GM18858 (cell line): Measurements from ENCODE around the gene TAL1.

Experiments
- ATAC-seq: cut with Tn5 transposase; IDR thresholded peaks from one replicate; pipeline ENCODE4 v1.9.1; 2021; ENCODE audit not compliant: unreplicated experiment

Gene TAL1

DNA sequence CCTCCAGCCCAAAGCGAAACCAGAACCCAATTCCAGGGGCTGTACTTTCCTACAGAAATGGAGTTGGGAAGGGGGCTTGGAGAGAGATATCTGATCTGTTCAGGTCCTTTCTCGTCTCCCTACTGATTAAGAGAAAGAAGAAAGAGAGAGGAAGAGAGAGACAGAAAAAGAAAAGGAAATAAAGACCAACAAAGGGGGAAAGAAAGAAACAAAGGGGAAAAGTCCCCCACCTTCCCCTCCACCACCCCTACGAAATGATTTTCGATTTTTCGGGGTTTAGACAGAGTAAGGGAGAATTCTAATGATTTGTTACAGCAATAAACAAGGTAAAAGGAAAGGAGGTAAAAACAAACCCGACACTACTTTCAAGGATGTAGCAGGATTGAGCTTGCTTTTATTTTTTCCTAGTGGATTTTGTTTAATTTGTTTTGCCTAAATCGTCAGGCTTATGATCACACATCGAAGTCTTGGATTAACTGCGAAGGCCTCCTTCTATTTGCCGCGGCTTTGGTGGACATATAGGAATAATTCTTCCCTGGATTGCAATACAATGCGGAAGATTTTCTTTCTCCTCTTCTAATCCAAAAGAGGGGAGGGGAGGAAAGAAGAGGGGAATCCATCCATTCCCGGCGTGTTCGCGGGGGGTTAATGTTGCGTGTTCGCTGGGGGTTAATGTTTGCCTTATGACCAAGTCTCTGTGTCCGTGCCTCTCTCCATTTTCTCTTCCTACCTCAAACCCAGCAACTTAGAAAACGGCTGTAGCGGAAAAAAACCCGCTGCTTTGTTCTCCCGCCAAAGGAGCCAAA lies 1.9 kb downstream of the TAL1 start:
- ATAC-seq: no peak

DNA sequence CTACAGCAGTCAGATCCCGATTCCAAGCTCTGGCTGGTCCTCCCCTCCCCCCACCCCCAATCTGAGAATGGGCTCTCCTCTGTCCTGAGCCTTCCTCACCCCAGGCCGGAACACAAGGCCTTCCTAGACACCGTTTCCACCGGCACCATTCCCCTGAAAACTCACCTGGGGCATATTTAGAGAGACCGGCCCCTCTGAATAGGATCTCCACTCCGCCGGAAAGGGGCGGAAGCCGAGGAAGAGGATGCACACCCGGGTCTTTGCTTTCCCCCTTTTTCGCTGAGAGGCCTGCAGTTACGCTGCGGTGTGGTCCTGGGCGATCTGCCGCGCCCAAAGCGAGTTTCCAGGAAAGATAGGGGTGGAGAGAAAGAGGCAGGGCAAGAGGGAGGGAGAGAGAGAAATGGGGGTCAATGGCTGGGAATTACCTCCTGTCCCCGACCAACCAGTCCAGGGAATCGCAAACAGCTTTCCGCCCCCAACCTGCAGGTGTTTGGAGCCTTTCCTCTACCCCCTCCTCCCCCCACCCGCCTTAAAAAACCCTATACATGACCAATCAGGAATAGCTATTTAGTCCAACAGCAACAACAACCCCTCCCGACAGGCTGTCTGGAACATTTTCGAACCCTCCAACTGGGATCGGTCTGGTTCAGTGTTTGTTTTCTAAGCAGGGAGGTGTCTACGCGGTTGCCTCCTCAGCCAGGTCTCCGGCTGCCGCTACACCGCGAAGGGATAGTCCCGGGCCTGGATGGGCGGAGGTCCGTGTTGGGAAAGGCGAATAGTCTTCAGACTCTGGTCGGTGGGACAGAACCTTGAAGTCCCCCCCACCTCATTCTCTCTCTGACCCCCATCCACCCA lies 2.8 kb downstream of the TAL1 start:
- no peak for ATAC-seq

DNA sequence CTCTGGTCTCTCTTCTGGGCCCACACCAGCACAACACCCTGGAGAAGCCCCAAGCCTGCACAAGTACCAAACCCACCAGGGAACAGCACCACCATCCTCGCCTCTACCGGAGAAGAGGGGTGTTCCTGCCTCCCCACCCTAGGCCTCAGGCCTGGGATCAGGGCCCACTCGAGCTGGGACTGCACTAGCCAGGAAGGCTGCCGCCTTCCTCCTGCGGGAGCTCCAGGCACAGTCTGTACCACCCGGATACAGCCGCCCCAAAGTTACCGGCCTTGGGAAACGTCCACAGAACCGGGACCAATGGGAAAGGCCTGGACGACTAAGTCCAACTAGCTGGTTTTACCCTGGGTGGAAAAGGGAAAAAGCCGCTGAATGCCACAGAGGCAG lies 3.4 kb downstream of the TAL1 start:
- no peak for ATAC-seq

DNA sequence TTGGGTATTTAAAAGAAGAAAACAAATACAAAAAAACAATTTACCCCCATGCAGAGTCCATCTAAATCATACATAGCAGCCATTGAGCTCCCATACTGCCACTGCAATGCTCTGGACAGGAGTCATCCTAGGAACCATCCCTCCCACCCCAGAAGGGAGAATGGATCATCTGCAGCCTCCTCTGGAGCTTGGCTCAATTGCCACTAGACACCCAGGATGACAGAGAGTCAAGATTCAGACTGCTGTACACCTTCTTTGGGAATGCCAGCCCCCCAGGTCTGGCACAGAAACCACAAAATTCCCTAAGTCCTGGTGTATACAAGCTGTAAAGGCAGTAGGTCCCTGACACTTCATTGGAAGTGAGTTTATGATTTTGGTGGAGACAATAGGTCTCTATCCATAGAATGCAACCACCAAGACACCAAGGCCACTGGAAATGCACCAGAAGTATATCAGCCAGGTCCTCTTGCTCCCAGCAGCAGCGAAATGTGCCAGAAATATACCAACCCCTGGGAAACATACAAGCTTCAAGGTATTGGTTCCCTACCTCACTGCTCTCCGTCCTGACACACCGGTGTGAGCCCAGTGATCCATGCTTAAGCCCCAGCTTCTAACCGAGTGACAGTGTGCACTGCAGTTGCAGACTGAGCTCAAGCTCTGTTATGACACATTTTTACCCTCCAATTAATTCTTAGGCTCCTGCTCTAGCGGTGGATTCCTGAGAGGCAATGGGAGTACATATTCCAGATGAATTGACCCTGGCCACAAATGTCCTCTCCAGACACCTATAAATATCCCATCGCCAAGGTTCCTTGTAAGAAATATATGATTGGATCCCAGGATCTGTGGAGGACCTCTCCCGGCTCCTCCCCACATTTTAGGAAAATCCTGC lies 4.4 kb downstream of the TAL1 start:
- ATAC-seq: no peak

DNA sequence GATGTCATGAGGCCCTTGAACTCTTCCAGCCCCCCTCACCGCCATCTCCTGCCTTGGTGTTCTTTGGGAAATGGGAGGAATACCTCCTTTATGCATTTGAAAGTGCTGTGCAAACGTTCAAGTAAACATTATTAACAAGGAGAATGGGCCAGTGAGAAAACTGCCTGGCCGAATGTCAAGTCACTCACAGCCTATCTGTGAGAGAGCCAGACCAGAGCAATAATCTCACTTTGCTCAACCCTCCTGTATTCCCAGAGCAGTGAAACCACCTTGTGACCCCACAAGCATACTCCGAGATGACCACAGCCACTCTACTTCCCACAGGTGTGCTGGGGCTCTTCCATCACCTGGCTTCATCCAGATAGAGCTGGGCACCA lies 5.2 kb downstream of the TAL1 start:
- ATAC-seq: no peak

DNA sequence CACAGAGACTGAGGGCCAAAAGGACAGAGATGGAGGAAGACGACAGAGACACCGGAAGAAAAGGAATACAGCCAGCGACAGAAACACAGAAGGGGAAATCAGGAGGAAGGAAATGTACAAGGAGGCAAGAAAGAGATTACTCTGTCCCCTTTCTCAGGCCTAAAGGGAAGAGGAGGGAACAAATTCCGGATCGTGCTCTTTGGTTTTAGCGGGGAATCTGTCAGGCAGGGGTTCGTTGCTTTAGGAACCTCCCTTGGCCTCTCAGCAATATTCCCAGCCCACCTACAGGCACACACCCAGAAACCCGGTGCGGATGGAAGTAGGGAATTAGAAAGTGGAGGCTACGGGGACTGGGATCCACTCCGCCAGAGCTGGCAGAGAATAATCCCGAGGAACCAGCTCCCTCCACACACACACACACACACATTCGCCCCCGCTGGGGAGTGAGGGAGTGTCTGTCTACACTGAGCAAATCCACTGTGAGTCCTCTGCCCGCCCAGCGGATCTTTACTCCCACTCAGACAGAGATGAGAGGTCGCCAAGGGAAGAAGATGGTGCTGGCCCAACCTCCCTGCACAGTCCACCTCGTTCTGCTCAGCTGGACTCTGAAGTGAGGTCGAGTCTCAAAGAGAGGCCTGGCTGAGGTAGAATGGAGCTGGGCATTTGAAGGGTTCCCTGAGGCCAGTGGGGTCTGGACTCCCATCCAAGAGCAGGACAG lies 5.7 kb downstream of the TAL1 start:
- no peak for ATAC-seq

DNA sequence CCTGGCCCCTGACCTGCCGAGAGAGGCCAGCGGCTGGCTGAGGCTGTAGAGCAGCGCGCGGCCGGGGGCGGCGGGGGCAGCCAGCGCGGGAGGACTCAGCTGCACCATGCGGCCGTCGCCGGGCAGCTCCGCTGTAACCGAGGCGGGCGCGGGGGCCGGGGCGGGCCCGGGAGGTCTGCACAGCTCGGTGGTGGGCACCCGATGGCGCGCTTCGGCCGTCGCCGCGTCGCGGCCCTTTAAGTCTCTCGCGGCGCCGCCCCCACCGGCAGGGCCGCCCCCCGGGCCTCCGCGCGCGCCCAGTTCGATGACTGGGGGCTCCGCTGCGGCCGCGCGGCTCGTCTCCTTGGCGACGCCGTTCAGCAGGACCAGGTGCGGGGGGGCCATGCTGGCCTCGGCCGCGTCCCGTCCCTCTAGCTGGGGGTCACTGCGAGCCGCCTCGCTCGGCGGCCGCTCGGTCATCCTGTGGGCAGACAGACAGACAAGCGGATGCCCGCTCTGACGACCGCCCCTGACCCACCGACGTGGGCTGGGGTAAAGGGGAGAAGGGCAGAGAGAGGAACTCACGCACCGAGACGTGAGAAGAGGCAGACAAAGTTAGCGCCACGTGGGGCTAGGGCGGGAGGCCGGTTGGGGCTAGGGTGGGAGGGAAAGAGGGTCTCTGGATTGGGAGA lies 6.5 kb downstream of the TAL1 start:
- ATAC-seq: no peak

DNA sequence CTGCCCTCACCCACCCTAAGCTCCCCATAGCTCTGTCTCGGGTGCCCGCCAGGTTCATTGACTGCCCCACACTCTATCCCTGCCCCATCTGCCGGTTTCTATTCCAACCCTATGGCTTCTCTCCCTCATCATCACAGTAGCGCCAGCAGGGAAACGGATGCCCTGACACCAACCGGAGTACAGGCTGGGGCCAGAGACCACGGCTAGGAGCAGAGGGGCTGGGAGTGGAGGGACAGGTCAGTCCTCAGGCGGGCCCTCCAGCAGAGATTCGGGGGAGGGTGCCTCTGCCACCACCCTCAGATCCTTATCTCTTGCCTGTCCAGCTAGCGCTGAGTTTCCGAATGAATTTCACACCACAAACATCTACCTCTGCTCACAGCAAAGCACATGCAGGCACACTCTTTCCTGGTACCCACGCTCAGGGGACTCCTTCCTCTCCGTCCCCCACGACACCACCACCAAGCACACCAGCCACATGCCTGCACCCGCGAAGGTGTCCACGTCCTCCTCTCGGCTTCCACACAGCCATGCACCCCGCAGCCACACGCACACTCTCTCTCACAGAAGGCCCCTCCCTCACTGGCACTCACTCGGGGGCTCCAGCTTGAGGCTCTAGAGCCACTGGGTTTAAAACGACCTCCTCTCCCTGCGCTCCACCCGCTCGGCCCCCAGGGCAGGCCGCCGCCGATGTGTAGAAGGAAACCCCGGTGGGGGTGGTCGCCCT lies 7.2 kb downstream of the TAL1 start:
- ATAC-seq: no peak

DNA sequence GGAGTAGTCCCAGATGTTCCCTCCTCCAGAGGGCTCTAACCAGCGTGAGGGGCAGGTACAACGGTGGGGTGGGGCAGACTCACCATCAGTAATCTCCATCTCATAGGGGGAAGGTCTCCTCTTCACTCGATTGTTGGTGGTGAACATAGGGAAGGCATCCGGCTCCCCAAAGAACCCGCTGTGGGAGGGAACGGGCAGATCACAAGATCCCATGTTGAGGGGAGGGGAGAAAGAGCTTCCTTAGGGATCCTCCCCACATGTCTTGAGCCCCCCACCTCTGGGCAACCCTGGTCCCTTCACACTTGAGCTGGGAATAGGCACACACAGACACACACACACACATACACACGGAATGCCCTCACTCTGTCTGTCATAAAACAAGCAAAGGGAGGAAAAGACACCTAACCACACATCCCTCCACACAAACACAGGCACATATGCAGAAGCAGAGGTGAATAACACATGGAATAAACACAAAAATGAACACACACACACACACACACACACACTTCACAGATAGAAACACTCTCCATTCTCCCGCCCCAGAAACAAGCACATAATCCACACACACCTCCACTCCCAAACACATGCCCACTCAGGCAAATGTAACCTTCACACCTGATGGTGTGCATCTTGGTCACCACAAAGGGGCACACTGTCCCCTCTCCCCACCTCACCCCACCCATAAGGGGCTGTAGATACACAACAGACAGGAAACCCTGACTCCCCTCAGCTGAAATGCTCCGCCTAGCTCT lies 7.9 kb downstream of the TAL1 start:
- no peak for ATAC-seq

DNA sequence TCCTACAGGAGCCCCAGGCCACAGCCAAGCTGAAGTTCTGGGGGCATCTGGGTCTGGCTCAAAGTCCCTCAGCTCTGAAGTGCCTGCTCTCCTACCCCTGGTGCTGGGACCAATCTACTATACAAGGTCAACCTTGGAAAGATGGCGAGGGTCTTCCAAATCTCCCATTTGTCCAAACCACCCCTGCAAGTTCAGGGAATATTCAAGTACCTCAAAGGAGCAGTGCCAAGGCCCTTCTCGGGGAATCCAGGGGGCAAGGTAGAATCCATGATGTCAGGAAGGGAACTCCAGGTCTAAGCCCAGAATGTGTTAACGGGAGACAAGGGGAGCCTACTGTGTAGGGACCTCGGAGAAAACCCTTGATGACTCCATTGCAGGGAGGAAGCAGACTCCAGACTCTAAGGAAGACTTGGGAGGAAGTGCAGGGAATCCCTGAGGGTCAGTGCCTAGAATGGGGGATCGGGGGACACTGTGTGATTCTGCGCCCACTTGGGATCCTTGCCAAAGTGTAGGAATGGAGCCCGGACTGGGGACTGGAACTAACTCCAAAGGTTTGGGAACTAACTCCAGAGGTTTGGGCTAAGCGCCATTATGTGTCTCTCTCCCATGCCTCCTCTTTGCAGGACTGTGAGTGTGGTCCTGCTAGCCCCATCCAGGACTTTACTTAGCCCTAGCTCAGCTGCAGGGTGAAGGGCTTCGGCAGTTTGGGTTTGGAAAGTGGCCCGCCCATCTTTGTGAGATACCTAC lies 8.7 kb downstream of the TAL1 start:
- no peak for ATAC-seq

DNA sequence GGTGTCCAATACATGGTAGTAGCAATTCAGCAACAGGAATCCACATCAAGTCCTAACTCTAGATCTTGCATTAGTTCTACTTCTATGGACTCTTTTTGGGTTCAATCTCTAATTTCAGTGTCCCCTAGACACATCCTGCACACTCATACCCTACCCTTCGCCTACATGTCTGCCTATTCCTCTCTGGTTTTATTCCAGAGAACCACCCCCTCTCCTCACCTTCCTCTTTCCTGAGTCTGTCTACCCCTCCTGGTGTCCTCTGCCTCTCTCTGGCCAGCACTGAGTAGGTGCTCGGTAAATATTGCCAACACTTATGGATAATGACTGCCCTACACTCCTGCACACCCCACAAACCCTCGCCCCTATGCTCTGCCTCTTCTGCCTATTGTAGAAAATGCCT lies 9.5 kb downstream of the TAL1 start:
- no peak for ATAC-seq

DNA sequence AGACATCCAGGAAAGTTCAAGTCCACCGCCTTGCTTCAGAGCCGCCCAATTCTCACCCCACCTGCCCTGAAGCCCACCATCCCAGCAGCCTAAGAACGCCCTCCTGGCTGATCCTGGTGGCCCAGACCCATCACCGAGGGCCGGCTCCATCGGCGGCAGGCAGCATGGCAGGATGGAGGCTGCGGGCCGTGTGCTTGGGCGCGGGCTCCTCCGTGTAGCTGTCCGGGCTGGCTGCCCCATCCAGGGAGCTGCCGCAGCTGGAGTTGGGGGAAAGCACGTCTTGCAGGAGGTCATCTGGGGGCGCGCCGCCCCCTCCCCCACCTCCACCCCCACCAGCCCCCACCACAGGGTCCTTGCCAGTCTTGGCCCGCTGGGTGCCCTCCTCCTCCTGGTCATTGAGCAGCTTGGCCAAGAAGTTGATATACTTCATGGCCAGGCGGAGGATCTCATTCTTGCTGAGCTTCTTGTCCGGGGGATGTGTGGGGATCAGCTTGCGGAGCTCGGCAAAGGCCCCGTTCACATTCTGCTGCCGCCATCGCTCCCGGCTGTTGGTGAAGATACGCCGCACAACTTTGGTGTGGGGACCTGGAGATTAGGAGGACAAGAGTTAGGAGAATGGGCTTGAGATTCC lies 12.3 kb downstream of the TAL1 start:
- ATAC-seq: no peak

DNA sequence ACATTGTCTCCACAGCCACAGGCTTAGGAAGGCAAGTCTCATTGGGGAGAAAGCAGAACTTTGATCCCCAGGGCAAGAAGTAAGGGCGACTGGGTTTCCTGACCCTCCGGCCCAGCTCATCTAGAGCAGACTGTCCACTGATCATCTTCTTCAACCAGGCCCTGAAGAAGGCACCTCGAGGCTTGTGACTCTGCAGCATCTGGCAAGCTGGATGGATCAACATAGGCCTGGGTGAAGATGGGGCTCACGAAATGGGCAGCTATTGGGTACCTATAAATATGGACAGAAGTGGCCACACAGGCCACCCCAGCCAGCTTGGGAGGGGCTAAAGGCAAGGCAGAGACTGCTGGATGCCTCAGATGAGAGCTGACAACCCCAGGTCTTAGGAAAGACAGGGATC lies 13.0 kb downstream of the TAL1 start:
- no peak for ATAC-seq

DNA sequence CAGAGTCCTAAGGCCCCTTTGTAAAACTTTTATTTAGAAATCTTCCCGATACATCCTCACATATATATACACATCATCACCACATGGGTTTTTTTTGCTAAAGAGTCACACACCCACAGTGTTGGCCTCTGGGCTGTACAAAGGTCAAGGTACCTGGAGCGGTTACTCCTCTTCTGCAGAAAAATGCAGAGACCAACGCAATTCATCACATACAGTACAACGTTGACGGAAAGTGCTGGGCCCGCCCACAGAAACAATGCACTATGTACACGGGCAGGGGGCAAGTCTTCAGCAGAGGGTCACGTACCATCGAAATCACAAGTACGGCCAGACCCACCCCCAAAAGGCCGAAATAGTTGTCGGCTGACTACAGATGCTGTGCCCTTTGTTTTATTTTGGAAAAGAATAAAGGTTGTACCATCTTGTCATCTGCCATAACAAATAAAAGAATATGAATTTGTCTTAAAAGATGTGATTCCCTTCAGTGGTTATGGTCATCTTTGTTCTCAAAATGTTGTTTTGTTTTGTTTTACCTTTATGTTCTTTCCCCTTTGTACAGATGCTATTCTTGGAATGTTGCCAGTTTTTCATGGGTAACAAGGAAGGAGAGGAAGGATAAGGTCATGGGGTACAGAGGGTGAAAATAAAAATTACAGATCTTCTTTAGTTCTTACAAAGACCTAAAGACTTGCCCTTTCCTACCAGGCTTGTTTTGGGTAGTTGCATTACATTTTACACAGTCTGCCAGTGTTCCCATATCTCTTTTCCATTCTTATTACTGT lies 15.6 kb downstream of the TAL1 start:
- ATAC-seq: no peak

DNA sequence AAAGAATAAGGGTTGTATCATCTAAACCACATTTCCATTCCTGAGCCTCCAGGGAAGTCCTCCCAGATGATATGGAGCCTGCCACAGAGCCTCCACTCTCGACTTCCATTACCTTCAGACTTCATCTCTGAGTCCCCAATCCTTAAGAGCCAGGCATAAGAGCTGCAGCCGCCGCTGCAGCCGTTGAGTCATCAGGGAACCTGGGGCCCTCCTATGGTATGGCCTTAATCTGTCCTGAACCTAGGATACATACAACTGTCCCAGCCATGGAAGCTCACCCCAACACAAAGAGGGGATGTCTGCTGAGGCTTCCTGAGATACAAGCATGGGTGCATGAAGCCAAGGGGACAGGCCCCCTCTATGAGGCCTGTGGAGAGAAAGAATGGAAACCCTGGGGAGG lies 16.3 kb downstream of the TAL1 start:
- no peak for ATAC-seq

DNA sequence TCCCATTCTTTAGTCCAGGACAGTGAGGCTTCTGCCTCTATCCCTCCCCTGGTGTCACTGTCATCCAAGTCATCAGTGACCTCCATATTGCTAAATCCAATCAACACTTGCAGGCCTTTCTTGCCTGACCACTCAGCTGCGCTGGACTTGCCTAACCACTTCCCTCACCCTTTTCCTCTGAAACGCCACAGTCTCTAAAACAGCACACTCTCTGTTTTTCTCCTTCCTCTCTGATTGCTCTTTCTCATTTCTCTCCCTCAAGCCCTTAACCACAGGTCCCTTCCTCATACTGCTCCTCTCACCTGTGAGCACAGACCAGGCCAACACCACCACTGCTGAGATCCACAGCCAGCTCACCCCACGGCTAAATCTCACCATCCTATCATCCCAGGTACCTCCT lies 17.5 kb downstream of the TAL1 start:
- ATAC-seq: no peak
